Sigmoid colon (tissue), 7 donors: ENCODE measurements around the gene RANBP9. TPM values are rescaled to one million over a fixed set of nuclear protein-coding genes. Genes with fewer than 3 reads are reported as not detected.

ENCODE experiments used
- DNase-seq: peaks from one replicate; pipeline ENCODE4 v3.0.0-alpha.2; 2019
- H3K27ac ChIP-seq, 4 donors: fragments of 200-600 bp; sonication (generic); one replicate each; pipeline ENCODE4 v1.5.1; 2016 to 2019; ENCODE audit warnings: mild to moderate bottlenecking in 1 of 4
- H3K27me3 ChIP-seq, 3 donors: fragments of 200-600 bp; sonication (generic); one replicate each; pipeline ENCODE4 v1.5.1; 2019; ENCODE audit warnings: mild to moderate bottlenecking in 1 of 3
- H3K36me3 ChIP-seq, 4 donors: fragments of 200-600 bp; sonication (generic); one replicate each; pipeline ENCODE4 v1.5.1; 2016 to 2019
- H3K4me1 ChIP-seq, 4 donors: fragments of 200-600 bp; sonication (generic); one replicate each; pipeline ENCODE4 v1.5.1; 2017 to 2019
- H3K4me3 ChIP-seq, 4 donors: fragments of 200-600 bp; sonication (generic); one replicate each; pipeline ENCODE4 v1.5.1; 2017 to 2019; ENCODE audit warnings: mild to moderate bottlenecking in 2 of 4, moderate library complexity in 1 of 4
- H3K9me3 ChIP-seq, 4 donors: fragments of 200-600 bp in 3 of 4; sonication (generic) in 3 of 4; one replicate each; pipeline versions ENCODE4 v1.5.1 to v1.6.1; 2013 to 2019
- CTCF ChIP-seq, 4 experiments: fragments of 450-650 bp in 3 of 4; fragments of 200-600 bp in 1 of 4; IDR thresholded peaks; one replicate each; pipeline ENCODE4 v1.5.1; 2016 to 2019; ENCODE audit warnings: antibody characterized with exemption in 4 of 4, mild to moderate bottlenecking in 3 of 4, moderate library complexity in 2 of 4
- EP300 ChIP-seq, 4 donors: sonication (generic); formaldehyde crosslinking; IDR thresholded peaks; one replicate each; pipeline ENCODE4 v1.6.1; 2017; ENCODE audit warnings: antibody characterized with exemption in 4 of 4
- POLR2A ChIP-seq, 2 donors: fragments of 450-650 bp; IDR thresholded peaks; one replicate each; pipeline ENCODE4 v1.6.1; 2016; ENCODE audit warnings: antibody characterized with exemption in 2 of 2, mild to moderate bottlenecking in 2 of 2, moderate library complexity in 2 of 2
- POLR2AphosphoS5 ChIP-seq, 4 donors: sonication (generic); formaldehyde crosslinking; IDR thresholded peaks; one replicate each; pipeline ENCODE4 v1.6.1; 2017; ENCODE audit warnings: antibody characterized with exemption in 4 of 4
- WGBS, 2 donors: extraction: QIAGEN DNeasy Blood & Tissue Kit; methylation state at CpG; one replicate each; pipeline ENCODE4 v1.1.7; 2013; 5-methylcytosine and 5-hydroxymethylcytosine counted together
- intact Hi-C: fragments of 100-400 bp; cut with DNase I; formaldehyde crosslinking; loops from one replicate; pipeline ENCODE4 v1.15.1; 2023
- polyA plus RNA-seq, 3 donors: library from polyadenylated mRNA; stranded (reverse); fragments of 200-250 nt; gene quantifications; one replicate each; pipeline ENCODE4 v1.2.3, GENCODE V29; 2013
- total RNA-seq, 4 donors: library from RNA; depleted of rRNA; stranded (reverse); fragments of >200 nt; gene quantifications; one replicate each; pipeline ENCODE4 v1.1.0, GENCODE V29; 2016
- donor health status: healthy with polysubstance abuse.
- donor health status: Bipolar disorder and iron deficiency.
- donor health status: healthy.

RANBP9 gene
- total and polyA plus RNA-seq, 7 donors, result 19.4 to 84.3 (median 49.6) TPM

GRCh38 chr6:13682346-13682745 lies 29.3 kb downstream of the RANBP9 start:
- DNase-seq, result no peak
- H3K27ac ChIP-seq, result no peak overlapping the region
- no peak overlapping the region for H3K4me3 ChIP-seq
- WGBS, 2 donors, result 97 to 99% methylated on average over 6 of the region's 6 CpGs
- no peaks in the 10 kb centered on the region for H3K27me3 ChIP-seq
- no peak for TF ChIP-seq EP300 (IDR thresholded peaks at IDR 0.05)
- no peak for TF ChIP-seq POLR2A (IDR thresholded peaks at IDR 0.05)
- TF ChIP-seq CTCF (IDR thresholded peaks at IDR 0.05), result no peak
- TF ChIP-seq POLR2AphosphoS5 (IDR thresholded peaks at IDR 0.05), result no peak
- intact Hi-C loops, result no loop called here
- peaks cover 0 to 5% (median 0%) of the 10 kb centered on the region in 4 donors for H3K36me3 ChIP-seq
- peaks cover 0 to 4% (median under 1%) of the 10 kb centered on the region in 4 donors for H3K9me3 ChIP-seq
- peaks cover 0 to 30% (median under 1%) of the 10 kb centered on the region in 4 donors for H3K4me1 ChIP-seq

- H3K9me3 ChIP-seq, result peaks cover 0 to 8% (median 2%) of the 10 kb centered on the region in 4 donors
- no peaks in the 10 kb centered on the region for H3K27me3 ChIP-seq
- DNase-seq, result no peak
- H3K36me3 ChIP-seq, result peaks cover 0 to 5% (median 0%) of the 10 kb centered on the region in 4 donors
- no peak overlapping the region for H3K27ac ChIP-seq
- H3K4me1 ChIP-seq, result peaks cover 0 to 30% (median 0%) of the 10 kb centered on the region in 4 donors
- TF ChIP-seq POLR2AphosphoS5 (IDR thresholded peaks at IDR 0.05) (no peak), EP300 (IDR thresholded peaks at IDR 0.05) (no peak), CTCF (IDR thresholded peaks at IDR 0.05) (no peak), POLR2A (IDR thresholded peaks at IDR 0.05) (no peak)
- 64 to 88% methylated on average over 7 of the region's 7 CpGs for WGBS, 2 donors
- no peak overlapping the region for H3K4me3 ChIP-seq
- intact Hi-C loops, result no loop called here
These were observed 30.2 kb downstream of the RANBP9 start for GRCh38 chr6:13681305-13682061.

DNA sequence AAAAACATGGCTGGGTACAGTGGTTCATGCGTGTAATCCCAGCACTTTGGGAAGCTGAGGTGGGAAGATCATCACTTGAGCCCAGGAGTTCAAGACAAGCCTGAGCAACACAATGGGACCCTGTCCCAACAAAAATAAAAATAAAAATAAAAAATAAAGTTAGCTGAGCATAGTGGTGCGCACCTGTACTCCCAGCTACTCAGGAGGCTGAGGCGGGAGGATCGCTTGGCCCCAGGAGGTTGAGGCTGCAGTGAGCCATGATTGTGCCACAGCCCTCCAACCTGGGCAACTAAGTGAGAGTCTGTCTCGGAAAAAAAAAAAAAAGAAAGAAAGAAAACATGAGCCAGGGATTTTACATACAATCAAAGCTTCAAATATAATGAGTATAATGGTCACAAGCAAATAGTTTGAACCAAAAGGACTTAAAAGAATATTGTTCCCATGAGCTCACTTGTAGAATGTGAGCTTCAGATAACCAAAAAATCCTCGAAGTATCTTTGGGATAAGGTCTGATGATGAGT lies 31.1 kb downstream of the RANBP9 start:
- no peak overlapping the region for H3K4me3 ChIP-seq
- WGBS, 2 donors, result 97 to 98% methylated on average over 6 of the region's 6 CpGs
- H3K9me3 ChIP-seq, result peaks cover 0 to 8% (median 2%) of the 10 kb centered on the region in 4 donors
- H3K27ac ChIP-seq, result no peak overlapping the region
- no peaks in the 10 kb centered on the region for H3K27me3 ChIP-seq
- H3K36me3 ChIP-seq, result peaks cover 0 to 5% (median 0%) of the 10 kb centered on the region in 4 donors
- no peak for DNase-seq
- TF ChIP-seq EP300 (IDR thresholded peaks at IDR 0.05) (no peak), POLR2AphosphoS5 (IDR thresholded peaks at IDR 0.05) (no peak), POLR2A (IDR thresholded peaks at IDR 0.05) (no peak), CTCF (IDR thresholded peaks at IDR 0.05) (no peak)
- H3K4me1 ChIP-seq, result peaks cover 0 to 30% (median 0%) of the 10 kb centered on the region in 4 donors
- intact Hi-C loops, result no loop called here

GRCh38 chr6:13679996-13680395 lies 31.6 kb downstream of the RANBP9 start:
- Histone ChIP-seq H3K4me1 (peaks cover 0 to 29% (median 0%) of the 10 kb centered on the region in 4 donors), H3K27ac (no peak overlapping the region), H3K4me3 (no peak overlapping the region), H3K27me3 (no peaks in the 10 kb centered on the region), H3K9me3 (peaks cover 0 to 8% (median 2%) of the 10 kb centered on the region in 4 donors), H3K36me3 (peaks cover 0 to 5% (median 0%) of the 10 kb centered on the region in 4 donors)
- intact Hi-C loops, result no loop called here
- TF ChIP-seq CTCF (IDR thresholded peaks at IDR 0.05) (no peak), EP300 (IDR thresholded peaks at IDR 0.05) (no peak), POLR2AphosphoS5 (IDR thresholded peaks at IDR 0.05) (no peak), POLR2A (IDR thresholded peaks at IDR 0.05) (no peak)
- no peak for DNase-seq
- WGBS, 2 donors, result 97 to 98% methylated on average over 2 of the region's 2 CpGs
